ENCODE results near the gene PRSS36. TPM values are rescaled to one million over a fixed set of nuclear protein-coding genes. Genes with fewer than 3 reads are reported as not detected.
"Not testable (repeated sequence)": the region's sequence is repeated elsewhere in the genome, so short reads cannot be mapped to it uniquely, and the experiment has no call there.

The PRSS36 gene
- total RNA-seq, 1 experiment from 2014 or later: 1.7 TPM

GRCh38 chr16:31186930-31187807 lies 37.3 kb upstream of the PRSS36 start:
- H3K9me3 ChIP-seq: no peaks in the 10 kb centered on the region
- H3K36me3 ChIP-seq: peaks cover 100% of the 10 kb centered on the region
- no peak for DNase-seq
- H3K4me3 ChIP-seq: no peak overlapping the region
- H3K27me3 ChIP-seq: no peaks in the 10 kb centered on the region

- no peak for DNase-seq
- Histone ChIP-seq H3K27me3 (no peaks in the 10 kb centered on the region), H3K4me3 (no peak overlapping the region), H3K36me3 (peaks cover 100% of the 10 kb centered on the region), H3K9me3 (no peaks in the 10 kb centered on the region)
Measured at GRCh38 chr16:31186176-31186575, 36.3 kb upstream of the PRSS36 start.

GRCh38 chr16:31185339-31185738 lies 35.5 kb upstream of the PRSS36 start:
- no peaks in the 10 kb centered on the region for H3K9me3 ChIP-seq
- no peaks in the 10 kb centered on the region for H3K27me3 ChIP-seq
- no peak overlapping the region for H3K4me3 ChIP-seq
- H3K36me3 ChIP-seq: peaks cover 97% of the 10 kb centered on the region
- DNase-seq: no peak

GRCh38 chr16:31184888-31185287 lies 35.0 kb upstream of the PRSS36 start:
- Histone ChIP-seq H3K4me3 (no peak overlapping the region), H3K27me3 (no peaks in the 10 kb centered on the region), H3K9me3 (no peaks in the 10 kb centered on the region), H3K36me3 (peaks cover 96% of the 10 kb centered on the region)
- DNase-seq: no peak

- H3K4me3 ChIP-seq: peak overlapping the region; percentile 99
- no peak for DNase-seq
- no peaks in the 10 kb centered on the region for H3K9me3 ChIP-seq
- peaks cover 84% of the 10 kb centered on the region for H3K36me3 ChIP-seq
- H3K27me3 ChIP-seq: no peaks in the 10 kb centered on the region
Measured at GRCh38 chr16:31183432-31184428, 33.9 kb upstream of the PRSS36 start.

GRCh38 chr16:31182391-31182790 lies 32.5 kb upstream of the PRSS36 start:
- no peaks in the 10 kb centered on the region for H3K9me3 ChIP-seq
- no peaks in the 10 kb centered on the region for H3K27me3 ChIP-seq
- peak overlapping the region; percentile 99 for H3K4me3 ChIP-seq
- peaks cover 71% of the 10 kb centered on the region for H3K36me3 ChIP-seq
- no peak for DNase-seq

GRCh38 chr16:31181102-31181830 lies 31.4 kb upstream of the PRSS36 start:
- H3K36me3 ChIP-seq: peaks cover 59% of the 10 kb centered on the region
- H3K27me3 ChIP-seq: no peaks in the 10 kb centered on the region
- DNase-seq: peak; percentile 56
- H3K9me3 ChIP-seq: no peaks in the 10 kb centered on the region
- H3K4me3 ChIP-seq: peak overlapping the region; percentile 99

GRCh38 chr16:31179747-31180459 lies 30.0 kb upstream of the PRSS36 start, which contains the start of gene FUS:
Gene FUS (plus strand): TSS chr16:31180139. CDS start chr16:31180215, 76 bp downstream.
- Histone ChIP-seq H3K9me3 (no peaks in the 10 kb centered on the region), H3K36me3 (peaks cover 46% of the 10 kb centered on the region), H3K27me3 (no peaks in the 10 kb centered on the region), H3K4me3 (peak within 1 kb of the TSS; percentile 99)
- DNase-seq: peak; percentile 82

GRCh38 chr16:31179219-31179746 lies 29.4 kb upstream of the PRSS36 start:
- Histone ChIP-seq H3K9me3 (no peaks in the 10 kb centered on the region), H3K36me3 (peaks cover 40% of the 10 kb centered on the region), H3K27me3 (no peaks in the 10 kb centered on the region), H3K4me3 (peak overlapping the region; percentile 99)
- no peak for DNase-seq

- DNase-seq: peak; percentile 58
- no peak overlapping the region for H3K4me3 ChIP-seq
- H3K9me3 ChIP-seq: no peaks in the 10 kb centered on the region
- H3K36me3 ChIP-seq: peaks cover 18% of the 10 kb centered on the region
- no peaks in the 10 kb centered on the region for H3K27me3 ChIP-seq
Measured at GRCh38 chr16:31177136-31177535, 27.3 kb upstream of the PRSS36 start.

GRCh38 chr16:31170048-31170447 lies 20.2 kb upstream of the PRSS36 start:
- not testable (repeated sequence) for H3K9me3 ChIP-seq, H3K36me3 ChIP-seq, H3K4me3 ChIP-seq, H3K27me3 ChIP-seq, DNase-seq

- DNase-seq: no peak
- Histone ChIP-seq H3K4me3 (no peak overlapping the region), H3K9me3 (no peaks in the 10 kb centered on the region), H3K36me3 (no peaks in the 10 kb centered on the region), H3K27me3 (no peaks in the 10 kb centered on the region)
Measured at GRCh38 chr16:31168848-31169247, 19.0 kb upstream of the PRSS36 start.

GRCh38 chr16:31167315-31167714 lies 17.4 kb upstream of the PRSS36 start:
- Histone ChIP-seq H3K4me3 (no peak overlapping the region), H3K9me3 (no peaks in the 10 kb centered on the region), H3K27me3 (no peaks in the 10 kb centered on the region), H3K36me3 (no peaks in the 10 kb centered on the region)
- DNase-seq: no peak

GRCh38 chr16:31157136-31157535 lies 7.3 kb upstream of the PRSS36 start:
- Histone ChIP-seq H3K9me3 (no peaks in the 10 kb centered on the region; the same call in 1 of the 2 replicates), H3K4me3 (no peak overlapping the region), H3K36me3 (no peaks in the 10 kb centered on the region), H3K27me3 (peaks cover 6% of the 10 kb centered on the region; the same call in 1 of the 2 replicates)
- DNase-seq: no peak

GRCh38 chr16:31150976-31151375 lies 1.1 kb upstream of the PRSS36 start:
- not testable (repeated sequence) for H3K9me3 ChIP-seq, H3K36me3 ChIP-seq, H3K27me3 ChIP-seq, H3K4me3 ChIP-seq, DNase-seq

GRCh38 chr16:31149332-31149731 lies 534 bp downstream of the PRSS36 start:
- no peaks in the 10 kb centered on the region for H3K9me3 ChIP-seq
- no peaks in the 10 kb centered on the region for H3K27me3 ChIP-seq
- no peak for DNase-seq
- H3K36me3 ChIP-seq: no peaks in the 10 kb centered on the region
- no peak overlapping the region for H3K4me3 ChIP-seq
